SK-N-SH (cell line): ENCODE results near the gene TTC28. TPM values are rescaled to one million over a fixed set of nuclear protein-coding genes. Genes with fewer than 3 reads are reported as not detected.

Experiments used
- CTCF ChIA-PET: fragments of 300-600, 350-600 bp; formaldehyde crosslinking; extraction: SDS; loops from one replicate; lab custom pipeline; 2021; lab: Yijun Ruan, JAX
- POLR2A ChIA-PET: fragments of 350-600 bp; sonication (Branson Sonifier 250); formaldehyde crosslinking; extraction: SDS; loops from one replicate; lab custom pipeline; 2020; ENCODE audit warnings: antibody characterized with exemption, inconsistent platforms; lab: Yijun Ruan, JAX
- DNase-seq: peaks from one replicate; pipeline ENCODE4 v3.0.0; 2012
- H2AFZ ChIP-seq: fragments of 200-600 bp; sonication (generic); 2 replicates; pipeline ENCODE4 v1.8.1; 2016; ENCODE audit warnings: antibody characterized with exemption, mild to moderate bottlenecking, low read depth
- H3F3A ChIP-seq: fragments of 200-600 bp; sonication (generic); replicated peaks from 2 replicates; pipeline ENCODE3; 2016; ENCODE audit warnings: antibody characterized with exemption, mild to moderate bottlenecking; ENCODE audit not compliant: insufficient read depth
- H3K27ac ChIP-seq, 2 experiments: fragments of 200-500 bp in 1 of 2; fragments of 200-600 bp in 1 of 2; sonication (Bioruptor generic) in 1 of 2; sonication (generic), shearing (Covaris generic) in 1 of 2; 2 replicates each; pipeline versions ENCODE4 v1.5.1 to v1.6.1; 2014 to 2016; ENCODE audit warnings: low read depth in 2 of 2, inconsistent platforms in 1 of 2, low read length in 1 of 2, mild to moderate bottlenecking in 1 of 2, mixed read lengths in 1 of 2
- H3K27me3 ChIP-seq: fragments of 200-600 bp; sonication (generic), shearing (Covaris generic); 2 replicates; pipeline ENCODE4 v1.6.1; 2016; ENCODE audit warnings: mixed run types; ENCODE audit not compliant: insufficient read depth
- H3K36me3 ChIP-seq, 2 experiments: fragments of 200-500 bp in 1 of 2; fragments of 200-600 bp in 1 of 2; sonication (Bioruptor generic) in 1 of 2; sonication (generic) in 1 of 2; replicated peaks in 1 of 2; 2 replicates each; pipeline versions ENCODE3 to v1.5.1; 2014 to 2016; ENCODE audit warnings: low read length in 1 of 2, mild to moderate bottlenecking in 1 of 2; ENCODE audit not compliant: insufficient read depth in 2 of 2, control insufficient read depth in 1 of 2
- H3K4me1 ChIP-seq, 2 experiments: fragments of 200-500 bp in 1 of 2; fragments of 200-600 bp in 1 of 2; sonication (Bioruptor generic) in 1 of 2; sonication (generic), shearing (Covaris generic) in 1 of 2; 2 replicates each; pipeline versions ENCODE4 v1.5.1 to v1.6.1; 2014 to 2016; ENCODE audit warnings: low read depth in 1 of 2, low read length in 1 of 2, mixed run types in 1 of 2; ENCODE audit not compliant: insufficient read depth in 2 of 2, control insufficient read depth in 1 of 2
- H3K4me2 ChIP-seq: fragments of 200-600 bp; sonication (generic), shearing (Covaris generic); 2 replicates; pipeline ENCODE4 v1.6.1; 2017; ENCODE audit warnings: mixed run types
- H3K4me3 ChIP-seq, 2 experiments: fragments of 200-500 bp in 1 of 2; fragments of 200-600 bp in 1 of 2; sonication (Bioruptor generic) in 1 of 2; sonication (generic), shearing (Covaris generic) in 1 of 2; 2 replicates each; pipeline versions ENCODE4 v1.5.1 to v1.8.1; 2014 to 2016; ENCODE audit warnings: low read depth in 2 of 2, inconsistent platforms in 1 of 2, low read length in 1 of 2, mild to moderate bottlenecking in 1 of 2, mixed read lengths in 1 of 2, moderate library complexity in 1 of 2
- H3K79me2 ChIP-seq: fragments of 200-600 bp; sonication (generic); 2 replicates; pipeline ENCODE4 v1.8.1; 2017; ENCODE audit warnings: mild to moderate bottlenecking; ENCODE audit not compliant: insufficient read depth
- H3K9ac ChIP-seq: fragments of 200-600 bp; sonication (generic); 2 replicates; pipeline ENCODE4 v1.6.1; 2017; ENCODE audit warnings: mixed run types
- H3K9me2 ChIP-seq: fragments of 200-600 bp; sonication (generic); 2 replicates; pipeline ENCODE4 v1.6.1; 2017; ENCODE audit warnings: mixed run types
- H3K9me3 ChIP-seq: fragments of 200-600 bp; sonication (generic); 2 replicates; pipeline ENCODE4 v1.6.1; 2017; ENCODE audit warnings: mixed run types, mild to moderate bottlenecking, moderate library complexity
- H4K20me1 ChIP-seq: fragments of 200-600 bp; sonication (generic); 2 replicates; pipeline ENCODE4 v1.6.1; 2017; ENCODE audit warnings: mild to moderate bottlenecking, mixed run types; ENCODE audit not compliant: insufficient read depth
- GABPA ChIP-seq: IDR thresholded peaks from 2 replicates; pipeline ENCODE4 v1.4.0; 2012; ENCODE audit warnings: low read depth, mild to moderate bottlenecking
- JUND ChIP-seq: IDR thresholded peaks from 2 replicates; pipeline ENCODE4 v1.4.0; 2012
- NFIC ChIP-seq: IDR thresholded peaks from 2 replicates; pipeline ENCODE4 v1.4.0; 2012; ENCODE audit warnings: borderline replicate concordance
- POLR2AphosphoS5 ChIP-seq: IDR thresholded peaks from 2 replicates; pipeline ENCODE4 v1.6.1; 2012; ENCODE audit warnings: low read depth, low read length
- REST ChIP-seq: IDR thresholded peaks from 2 replicates; pipeline ENCODE4 v1.6.1; 2012; ENCODE audit warnings: mild to moderate bottlenecking, low read depth, low read length, moderate library complexity
- RFX5 ChIP-seq: IDR thresholded peaks from 2 replicates; pipeline ENCODE4 v1.6.1; 2012; ENCODE audit warnings: mild to moderate bottlenecking, improper control_type of control experiment, low read length
- TEAD4 ChIP-seq: IDR thresholded peaks from 2 replicates; pipeline ENCODE4 v1.4.0; 2012; ENCODE audit warnings: mild to moderate bottlenecking, borderline replicate concordance; ENCODE audit not compliant: insufficient read depth
- USF1 ChIP-seq: IDR thresholded peaks from 2 replicates; pipeline ENCODE4 v1.4.0; 2012; ENCODE audit warnings: low read depth, borderline replicate concordance
- WGBS: methylation state at CpG from one replicate; pipeline ENCODE4 v1.1.6; 2017; ENCODE audit warnings: low lambda C conversion rate; 5-methylcytosine and 5-hydroxymethylcytosine counted together
- polyA plus RNA-seq, 3 experiments: library from polyadenylated mRNA; depleted of rRNA; stranded (reverse); fragments of >200 nt; gene quantifications; 2 replicates each; pipeline ENCODE4 v1.2.3, GENCODE V29; 2012
- TF ChIP-seq, protein P1 (sequence below): fragments of 200-600 bp; sonication (generic); IDR thresholded peaks from 2 replicates; pipeline ENCODE4 v1.6.1; 2017; ENCODE audit warnings: antibody characterized with exemption, mild to moderate bottlenecking, moderate library complexity
- TF ChIP-seq, protein P2 (sequence below): IDR thresholded peaks from 2 replicates; pipeline ENCODE4 v1.4.0; 2012; ENCODE audit warnings: low read depth, borderline replicate concordance

The TTC28 gene
- polyA plus RNA-seq, 1 of the 3 experiments (the other 2 are of a cell fraction), result 5.9 TPM

GRCh38 chr22:28647216-28647615, 32.4 kb downstream of the TTC28 start (continued):
- TF ChIP-seq REST, result no peak
- TF ChIP-seq USF1, result no peak
- no peak for TF ChIP-seq NFIC
- TF ChIP-seq, all 33 proteins: peak for 0

GRCh38 chr22:28639321-28639720, 40.3 kb downstream of the TTC28 start:
- no peak for DNase-seq
- Histone ChIP-seq H3K79me2 (peaks cover 34% of the 10 kb centered on the region; the same call in 1 of the 2 replicates), H3K9me2 (no peaks in the 10 kb centered on the region), H3F3A (no peaks in the 10 kb centered on the region), H3K4me2 (no peak overlapping the region), H3K27me3 (no peaks in the 10 kb centered on the region), H2AFZ (no peak overlapping the region), H3K9ac (no peak overlapping the region), H4K20me1 (no peaks in the 10 kb centered on the region), H3K4me3 (no peak overlapping the region), H3K4me1 (peaks cover 0 to 2% of the 10 kb centered on the region in 2 experiments; a peak in 1 of 4 replicates), H3K27ac (no peak overlapping the region), H3K36me3 (peaks cover 0 to 6% of the 10 kb centered on the region in 2 experiments), H3K9me3 (no peaks in the 10 kb centered on the region)
- POLR2A ChIA-PET, result interaction anchor here (0.6 kb wide), 1 partner anchor 36 kb away, joined by 3 read pairs; no protein-coding TSS in a partner anchor
- CTCF ChIA-PET, result no interaction called here
- 100% methylated on average over 2 of the region's 2 CpGs for WGBS
- TF ChIP-seq TEAD4 (no peak), POLR2AphosphoS5 (no peak), GABPA (no peak), JUND (no peak), RFX5 (no peak)
- TF ChIP-seq, protein P1, sequence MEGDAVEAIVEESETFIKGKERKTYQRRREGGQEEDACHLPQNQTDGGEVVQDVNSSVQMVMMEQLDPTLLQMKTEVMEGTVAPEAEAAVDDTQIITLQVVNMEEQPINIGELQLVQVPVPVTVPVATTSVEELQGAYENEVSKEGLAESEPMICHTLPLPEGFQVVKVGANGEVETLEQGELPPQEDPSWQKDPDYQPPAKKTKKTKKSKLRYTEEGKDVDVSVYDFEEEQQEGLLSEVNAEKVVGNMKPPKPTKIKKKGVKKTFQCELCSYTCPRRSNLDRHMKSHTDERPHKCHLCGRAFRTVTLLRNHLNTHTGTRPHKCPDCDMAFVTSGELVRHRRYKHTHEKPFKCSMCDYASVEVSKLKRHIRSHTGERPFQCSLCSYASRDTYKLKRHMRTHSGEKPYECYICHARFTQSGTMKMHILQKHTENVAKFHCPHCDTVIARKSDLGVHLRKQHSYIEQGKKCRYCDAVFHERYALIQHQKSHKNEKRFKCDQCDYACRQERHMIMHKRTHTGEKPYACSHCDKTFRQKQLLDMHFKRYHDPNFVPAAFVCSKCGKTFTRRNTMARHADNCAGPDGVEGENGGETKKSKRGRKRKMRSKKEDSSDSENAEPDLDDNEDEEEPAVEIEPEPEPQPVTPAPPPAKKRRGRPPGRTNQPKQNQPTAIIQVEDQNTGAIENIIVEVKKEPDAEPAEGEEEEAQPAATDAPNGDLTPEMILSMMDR, result no peak
- TF ChIP-seq, protein P2, sequence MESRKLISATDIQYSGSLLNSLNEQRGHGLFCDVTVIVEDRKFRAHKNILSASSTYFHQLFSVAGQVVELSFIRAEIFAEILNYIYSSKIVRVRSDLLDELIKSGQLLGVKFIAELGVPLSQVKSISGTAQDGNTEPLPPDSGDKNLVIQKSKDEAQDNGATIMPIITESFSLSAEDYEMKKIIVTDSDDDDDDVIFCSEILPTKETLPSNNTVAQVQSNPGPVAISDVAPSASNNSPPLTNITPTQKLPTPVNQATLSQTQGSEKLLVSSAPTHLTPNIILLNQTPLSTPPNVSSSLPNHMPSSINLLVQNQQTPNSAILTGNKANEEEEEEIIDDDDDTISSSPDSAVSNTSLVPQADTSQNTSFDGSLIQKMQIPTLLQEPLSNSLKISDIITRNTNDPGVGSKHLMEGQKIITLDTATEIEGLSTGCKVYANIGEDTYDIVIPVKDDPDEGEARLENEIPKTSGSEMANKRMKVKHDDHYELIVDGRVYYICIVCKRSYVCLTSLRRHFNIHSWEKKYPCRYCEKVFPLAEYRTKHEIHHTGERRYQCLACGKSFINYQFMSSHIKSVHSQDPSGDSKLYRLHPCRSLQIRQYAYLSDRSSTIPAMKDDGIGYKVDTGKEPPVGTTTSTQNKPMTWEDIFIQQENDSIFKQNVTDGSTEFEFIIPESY, result no peak
